Calu3 (cell line): ENCODE measurements around the gene P2RX3. TPM values are rescaled to one million over a fixed set of nuclear protein-coding genes. Genes with fewer than 3 reads are reported as not detected.

Experiments
- BruUV-seq: library from RNA; stranded (reverse); fragments of 400-500 nt; replicated peaks from 2 replicates; lab custom pipeline; 2021; lab: Mats Ljungman, UMichigan
- CTCF ChIA-PET: fragments of 300-600 bp; sonication (Branson Sonifier 250); formaldehyde crosslinking; loops from one replicate; lab custom pipeline; 2022; ENCODE audit warnings: antibody characterized with exemption; lab: Charles Lee
- DNase-seq: peaks from one replicate; pipeline ENCODE4 v3.0.0; 2022
- H3K27ac Mint-ChIP-seq: one replicate; pipeline ENCODE4 v1.8.0; 2022; ENCODE audit warnings: mixed read lengths; ENCODE audit not compliant: unreplicated experiment
- H3K27me3 Mint-ChIP-seq: one replicate; pipeline ENCODE4 v1.8.0; 2022; ENCODE audit warnings: mixed read lengths; ENCODE audit not compliant: unreplicated experiment
- H3K36me3 Mint-ChIP-seq: one replicate; pipeline ENCODE4 v1.8.0; 2022; ENCODE audit warnings: mild to moderate bottlenecking, moderate library complexity, mixed read lengths; ENCODE audit not compliant: insufficient read depth, unreplicated experiment
- H3K4me1 Mint-ChIP-seq: one replicate; pipeline ENCODE4 v1.8.0; 2022; ENCODE audit warnings: mild to moderate bottlenecking, low read depth, mixed read lengths; ENCODE audit not compliant: unreplicated experiment
- H3K4me3 Mint-ChIP-seq: one replicate; pipeline ENCODE4 v1.8.0; 2022; ENCODE audit warnings: mild to moderate bottlenecking, low read depth, moderate library complexity, mixed read lengths; ENCODE audit not compliant: unreplicated experiment
- H3K9me3 Mint-ChIP-seq: one replicate; pipeline ENCODE4 v1.8.0; 2022; ENCODE audit warnings: low read depth, mixed read lengths; ENCODE audit not compliant: unreplicated experiment
- intact Hi-C: fragments of 100-400 bp; cut with micrococcal nuclease; formaldehyde crosslinking; loops from one replicate; pipeline ENCODE4 v1.10.0; 2022; ENCODE audit not compliant: unreplicated experiment
- total RNA-seq: library from RNA; stranded (reverse); gene quantifications from 2 replicates; pipeline ENCODE4 v1.2.3, GENCODE V29; 2022
- TF ChIP-seq, protein P1 (sequence below): fragments of 200-600 bp; IDR thresholded peaks from one replicate; pipeline ENCODE4 v1.8.0; 2022; ENCODE audit warnings: antibody characterized with exemption; ENCODE audit not compliant: unreplicated experiment

Gene P2RX3
- total RNA-seq, 1 experiment from 2014 or later, result not detected

DNA sequence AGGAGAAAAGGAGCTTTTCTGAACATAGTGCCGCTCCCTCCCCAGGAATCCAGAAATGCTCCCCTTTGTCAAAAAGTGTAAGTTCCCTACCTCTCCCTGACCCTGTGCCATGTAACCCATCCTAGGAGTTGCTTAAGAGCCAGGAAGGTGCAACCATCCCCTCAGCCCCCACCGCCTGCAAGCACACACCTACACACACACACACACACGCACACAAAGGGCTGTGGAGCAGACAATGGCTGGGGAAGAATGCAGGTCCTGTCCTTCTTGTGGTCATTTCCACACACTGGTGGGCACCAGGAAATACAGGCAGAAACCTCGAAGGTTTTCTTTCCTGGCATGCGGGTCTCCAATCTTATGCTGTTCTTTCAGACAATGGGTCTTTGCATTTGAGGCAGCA is 1.2 kb downstream of the P2RX3 start:
- no peaks in the 10 kb centered on the region for H3K9me3 Mint-ChIP-seq
- intact Hi-C loops, result no loop called here
- no peak for DNase-seq
- peaks cover 19% of the 10 kb centered on the region for H3K36me3 Mint-ChIP-seq
- H3K27me3 Mint-ChIP-seq, result peaks cover 22% of the 10 kb centered on the region
- H3K4me3 Mint-ChIP-seq, result no peak overlapping the region
- BruUV-seq, result no TSS peak
- CTCF ChIA-PET, result no interaction called here
- H3K4me1 Mint-ChIP-seq, result peaks cover 17% of the 10 kb centered on the region
- H3K27ac Mint-ChIP-seq, result no peak overlapping the region
- TF ChIP-seq, protein P1, sequence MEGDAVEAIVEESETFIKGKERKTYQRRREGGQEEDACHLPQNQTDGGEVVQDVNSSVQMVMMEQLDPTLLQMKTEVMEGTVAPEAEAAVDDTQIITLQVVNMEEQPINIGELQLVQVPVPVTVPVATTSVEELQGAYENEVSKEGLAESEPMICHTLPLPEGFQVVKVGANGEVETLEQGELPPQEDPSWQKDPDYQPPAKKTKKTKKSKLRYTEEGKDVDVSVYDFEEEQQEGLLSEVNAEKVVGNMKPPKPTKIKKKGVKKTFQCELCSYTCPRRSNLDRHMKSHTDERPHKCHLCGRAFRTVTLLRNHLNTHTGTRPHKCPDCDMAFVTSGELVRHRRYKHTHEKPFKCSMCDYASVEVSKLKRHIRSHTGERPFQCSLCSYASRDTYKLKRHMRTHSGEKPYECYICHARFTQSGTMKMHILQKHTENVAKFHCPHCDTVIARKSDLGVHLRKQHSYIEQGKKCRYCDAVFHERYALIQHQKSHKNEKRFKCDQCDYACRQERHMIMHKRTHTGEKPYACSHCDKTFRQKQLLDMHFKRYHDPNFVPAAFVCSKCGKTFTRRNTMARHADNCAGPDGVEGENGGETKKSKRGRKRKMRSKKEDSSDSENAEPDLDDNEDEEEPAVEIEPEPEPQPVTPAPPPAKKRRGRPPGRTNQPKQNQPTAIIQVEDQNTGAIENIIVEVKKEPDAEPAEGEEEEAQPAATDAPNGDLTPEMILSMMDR, result no peak

DNA sequence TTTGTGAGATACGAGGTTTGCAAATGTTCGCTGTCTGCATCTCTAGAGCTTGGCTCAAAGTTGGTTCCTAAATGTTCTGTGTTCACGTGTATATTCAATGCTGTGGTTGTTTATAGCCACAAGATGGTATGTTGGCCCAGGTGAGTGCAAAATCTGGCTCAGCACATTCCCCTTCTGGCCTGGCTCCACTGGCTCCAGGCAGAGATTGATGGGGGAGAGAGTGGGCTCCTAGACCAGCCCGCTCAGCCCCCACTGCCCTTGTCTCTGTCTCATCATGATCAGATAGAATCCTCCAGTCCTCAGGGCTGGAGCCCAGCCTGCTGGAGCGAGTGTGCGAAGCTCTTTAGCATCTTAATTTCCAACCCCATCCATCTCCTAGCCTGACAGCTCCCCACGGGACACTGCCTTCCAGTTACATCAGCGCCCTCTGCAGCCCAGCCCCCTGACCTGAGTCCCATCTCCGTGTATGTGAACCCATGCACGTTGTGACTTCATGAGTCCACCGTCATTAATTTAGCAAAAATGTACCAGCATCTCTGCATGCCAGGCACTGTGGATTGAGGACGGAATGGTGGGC is 2.0 kb downstream of the P2RX3 start:
- CTCF ChIA-PET, result no interaction called here
- Mint-ChIP-seq H3K4me1 (peaks cover 9% of the 10 kb centered on the region), H3K27ac (no peak overlapping the region), H3K27me3 (peaks cover 22% of the 10 kb centered on the region), H3K4me3 (no peak overlapping the region), H3K36me3 (peaks cover 11% of the 10 kb centered on the region), H3K9me3 (no peaks in the 10 kb centered on the region)
- no TSS peak for BruUV-seq
- no peak for DNase-seq
- TF ChIP-seq, protein P1, result no peak
- intact Hi-C loops, result no loop called here

DNA sequence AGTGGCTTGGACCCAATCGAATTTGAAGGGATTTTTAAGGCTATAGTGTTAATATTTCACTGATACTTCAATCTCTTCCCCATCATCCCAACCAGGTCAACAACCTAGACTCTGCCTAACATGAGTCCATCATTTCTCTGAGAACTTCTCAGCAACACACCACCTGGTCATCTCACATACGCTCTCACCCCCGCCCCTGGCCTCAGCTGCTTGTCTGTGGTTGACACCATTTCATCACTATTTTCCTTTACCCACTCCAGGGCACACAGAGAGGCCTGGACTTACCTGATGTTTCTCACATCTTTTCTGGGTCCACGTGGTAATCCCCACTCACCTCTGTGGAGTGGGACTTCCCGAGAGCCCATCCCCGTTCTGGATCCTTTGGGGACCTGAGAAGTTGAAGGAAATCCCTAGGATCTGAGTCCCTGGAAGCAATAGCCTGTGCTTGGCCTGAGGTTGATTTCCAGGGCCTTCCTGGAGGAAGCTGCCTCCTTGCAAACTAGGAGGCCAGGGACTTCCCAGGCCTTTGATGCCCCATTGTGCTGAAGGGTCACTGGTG is 3.2 kb downstream of the P2RX3 start:
- H3K4me1 Mint-ChIP-seq, result no peaks in the 10 kb centered on the region
- H3K27ac Mint-ChIP-seq, result no peak overlapping the region
- H3K4me3 Mint-ChIP-seq, result no peak overlapping the region
- TF ChIP-seq, protein P1, result no peak
- CTCF ChIA-PET, result no interaction called here
- intact Hi-C loops, result no loop called here
- no peak for DNase-seq
- H3K27me3 Mint-ChIP-seq, result peaks cover 22% of the 10 kb centered on the region
- no peaks in the 10 kb centered on the region for H3K36me3 Mint-ChIP-seq
- no peaks in the 10 kb centered on the region for H3K9me3 Mint-ChIP-seq
- BruUV-seq, result no TSS peak

DNA sequence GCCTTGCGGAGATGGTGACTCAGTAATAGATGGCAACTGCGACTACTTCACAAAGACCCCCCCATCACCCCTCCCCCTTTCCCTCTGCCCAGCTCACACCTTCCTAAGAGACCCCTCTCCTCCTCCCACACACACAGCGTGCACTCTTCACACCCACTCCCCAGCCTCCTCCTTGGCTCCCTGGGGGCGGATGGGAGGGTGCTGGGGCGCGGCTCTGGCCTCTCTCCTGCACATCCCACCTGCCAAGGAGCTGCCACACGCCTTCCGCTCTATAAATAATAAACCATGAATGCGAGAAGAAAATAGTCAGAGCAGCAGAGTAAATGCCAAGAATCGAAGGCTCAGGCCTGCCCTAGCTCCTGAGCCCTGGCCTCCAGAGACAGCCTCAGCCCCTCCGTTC is 4.5 kb downstream of the P2RX3 start:
- TF ChIP-seq, protein P1, result no peak
- DNase-seq, result no peak
- CTCF ChIA-PET, result no interaction called here
- Mint-ChIP-seq H3K9me3 (no peaks in the 10 kb centered on the region), H3K27ac (no peak overlapping the region), H3K4me3 (no peak overlapping the region), H3K36me3 (no peaks in the 10 kb centered on the region), H3K27me3 (peaks cover 31% of the 10 kb centered on the region), H3K4me1 (no peaks in the 10 kb centered on the region)
- intact Hi-C loops, result no loop called here
- BruUV-seq, result no TSS peak
